Measurements from ENCODE around the gene CLDN8.

The CLDN8 gene

GRCh38 chr21:30200000-30200399 is 15.9 kb downstream of the CLDN8 start:
- DNase-seq, result no peak

DNA sequence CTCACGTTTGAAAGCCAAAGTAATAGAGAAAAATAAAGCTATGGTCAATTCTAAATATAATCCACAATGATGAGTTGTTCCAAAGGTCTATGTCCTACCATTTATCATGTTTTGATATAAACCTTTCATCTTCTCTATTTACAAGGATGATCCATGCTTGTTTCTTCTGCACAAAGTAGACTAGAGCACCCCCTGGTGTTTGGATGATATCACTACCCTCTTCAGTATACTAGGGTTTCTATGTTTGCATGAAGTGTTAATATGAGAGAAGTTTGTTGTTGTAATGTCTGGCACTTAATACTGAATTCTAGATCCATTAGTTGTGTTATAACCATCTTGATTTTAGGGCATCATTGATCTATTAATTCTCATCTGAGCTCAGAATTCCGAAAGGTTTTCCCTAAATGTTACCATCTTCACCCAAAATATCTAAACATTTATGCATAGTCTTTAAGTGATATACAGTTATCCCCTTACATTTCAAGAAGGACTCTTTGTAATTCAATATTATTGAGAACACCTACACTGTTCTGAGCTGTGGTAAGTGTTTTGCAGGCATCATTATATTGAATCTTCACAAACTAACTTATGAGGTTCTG is 21.1 kb downstream of the CLDN8 start:
- DNase-seq, result no peak

DNA sequence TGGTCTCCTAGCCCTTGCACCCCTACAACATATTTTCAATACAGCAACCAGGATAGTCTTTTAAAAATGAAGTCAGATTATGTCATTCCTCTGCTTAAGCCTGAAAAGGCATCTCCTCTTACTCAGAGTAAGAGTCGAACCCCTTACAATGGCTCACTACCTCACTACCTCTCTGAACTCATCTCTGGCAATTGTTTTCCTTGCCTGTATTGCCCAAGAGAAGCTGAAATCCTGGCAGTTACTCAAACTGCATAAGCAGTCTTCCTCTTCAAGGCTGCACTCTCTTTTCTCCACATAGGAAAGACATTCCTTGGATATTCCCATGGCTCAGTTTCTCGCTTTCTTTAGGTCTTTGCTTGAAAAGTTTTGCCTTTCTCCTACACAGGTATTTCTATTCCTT is 22.7 kb downstream of the CLDN8 start:
- no peak for DNase-seq

- no peak for DNase-seq
These were observed 25.3 kb downstream of the CLDN8 start for GRCh38 chr21:30190554-30190953.

GRCh38 chr21:30189773-30190172 is 26.1 kb downstream of the CLDN8 start:
- no peak for DNase-seq

GRCh38 chr21:30186242-30186641 is 29.7 kb downstream of the CLDN8 start:
- no peak for DNase-seq

DNA sequence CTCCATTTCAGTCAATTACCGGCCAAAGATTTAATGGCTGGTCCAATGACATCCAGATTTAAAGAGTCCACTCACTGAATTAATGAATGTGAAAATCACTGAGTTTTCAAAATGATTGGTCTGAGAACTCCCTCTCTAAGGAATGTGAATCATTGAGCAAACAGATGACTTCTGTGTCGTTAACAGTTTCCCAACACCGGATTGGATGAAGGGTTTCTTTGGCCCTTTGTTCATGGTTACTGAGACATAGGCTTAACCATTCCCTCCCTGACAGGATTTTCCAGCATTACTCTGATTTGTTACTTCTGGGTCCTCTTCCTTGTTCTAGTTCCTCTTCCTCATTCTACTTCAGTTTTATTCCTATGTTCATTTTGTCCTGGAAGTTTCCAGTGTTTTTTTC is 47.8 kb downstream of the CLDN8 start:
- no peak for DNase-seq

- no peak for DNase-seq
These were observed 49.2 kb downstream of the CLDN8 start, which contains the start of gene CLDN17 for GRCh38 chr21:30166705-30167104. Gene CLDN17 (minus strand): TSS chr21:30166805. CDS start chr21:30166617, 188 bp downstream.

- DNase-seq, result no peak
These were observed 49.7 kb downstream of the CLDN8 start for GRCh38 chr21:30166171-30166570.

GRCh38 chr21:30164796-30165195 is 51.1 kb downstream of the CLDN8 start:
- DNase-seq, result no peak
